GM21423 (cell line): ENCODE measurements around the gene TMC7.

Experiments
- ATAC-seq: cut with Tn5 transposase; IDR thresholded peaks from one replicate; pipeline ENCODE4 v1.9.1; 2021; ENCODE audit warnings: mild to moderate bottlenecking, moderate library complexity; ENCODE audit not compliant: unreplicated experiment

The TMC7 gene

GRCh38 chr16:19112099-19112407, 128.3 kb downstream of the TMC7 start:
- no peak for ATAC-seq
